Cerebellar nuclear complex (tissue), 1 donor: Measurements from ENCODE around the gene SIRT3.
"Not testable (repeated sequence)": the region's sequence is repeated elsewhere in the genome, so short reads cannot be mapped to it uniquely, and the experiment has no call there.

Experiments used
- DNase-seq, 2 experiments: peaks; one replicate each; lab custom pipeline; 2025; lab: John Stamatoyannopoulos, UW

SIRT3 gene

GRCh38 chr11:270451-271318, 34.5 kb upstream of the SIRT3 start:
- DNase-seq = no peak

- no peak for DNase-seq
Measured at GRCh38 chr11:269146-269890, 33.2 kb upstream of the SIRT3 start.

GRCh38 chr11:268716-269145, 32.6 kb upstream of the SIRT3 start:
- not testable (repeated sequence) for DNase-seq

GRCh38 chr11:267491-267994, 31.4 kb upstream of the SIRT3 start:
- DNase-seq = no peak

- no peak for DNase-seq
Measured at GRCh38 chr11:266676-267439, 30.7 kb upstream of the SIRT3 start.

- no peak for DNase-seq
Measured at GRCh38 chr11:261624-262023, 25.5 kb upstream of the SIRT3 start.

GRCh38 chr11:259413-259812, 23.3 kb upstream of the SIRT3 start:
- DNase-seq = no peak

- DNase-seq = no peak
Measured at GRCh38 chr11:257766-258493, 21.8 kb upstream of the SIRT3 start.

GRCh38 chr11:256952-257737, 21.0 kb upstream of the SIRT3 start:
- no peak for DNase-seq

- no peak for DNase-seq
Measured at GRCh38 chr11:255816-256215, 19.7 kb upstream of the SIRT3 start.

GRCh38 chr11:255176-255575, 19.0 kb upstream of the SIRT3 start:
- DNase-seq = no peak

- no peak for DNase-seq
Measured at GRCh38 chr11:253886-254270, 17.7 kb upstream of the SIRT3 start.

- no peak for DNase-seq
Measured at GRCh38 chr11:253160-253885, 17.2 kb upstream of the SIRT3 start.

GRCh38 chr11:252666-253065, 16.5 kb upstream of the SIRT3 start:
- DNase-seq = no peak

GRCh38 chr11:251550-251949, 15.4 kb upstream of the SIRT3 start:
- DNase-seq = no peak

- no peak for DNase-seq
Measured at GRCh38 chr11:250740-251299, 14.7 kb upstream of the SIRT3 start.

GRCh38 chr11:250274-250673, 14.1 kb upstream of the SIRT3 start:
- DNase-seq = no peak

- DNase-seq = no peak
Measured at GRCh38 chr11:249062-249461, 12.9 kb upstream of the SIRT3 start.

- DNase-seq = no peak
Measured at GRCh38 chr11:244376-244775, 8.2 kb upstream of the SIRT3 start.

GRCh38 chr11:241634-242033, 5.5 kb upstream of the SIRT3 start:
- no peak for DNase-seq
